HCEC 1CT (cell line): Measurements from ENCODE around the gene SLC6A9.

Experiments used
- DNase-seq: peaks from one replicate; pipeline ENCODE4 v3.0.0-alpha.2; 2017

Gene SLC6A9

DNA sequence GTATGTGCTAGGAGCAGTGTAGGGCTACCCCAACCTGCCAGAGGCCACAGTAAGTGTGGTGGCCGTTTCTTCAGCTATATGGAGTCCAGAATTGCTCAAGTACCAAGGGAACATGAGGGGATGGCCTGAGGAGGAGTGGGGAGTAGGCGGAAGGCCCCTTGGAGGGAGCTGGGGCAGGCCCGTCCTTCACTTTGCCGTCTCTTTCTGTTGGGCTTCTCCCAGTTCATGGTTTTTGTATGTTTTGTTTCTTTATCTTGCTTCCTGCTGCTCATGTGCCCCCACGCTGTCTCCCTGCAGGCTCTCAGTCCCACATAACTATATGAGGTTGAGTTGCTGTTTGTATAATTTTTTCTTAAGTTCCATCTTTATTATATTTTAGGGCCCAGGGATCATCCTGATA is 67.4 kb downstream of the SLC6A9 start:
- DNase-seq, result no peak

DNA sequence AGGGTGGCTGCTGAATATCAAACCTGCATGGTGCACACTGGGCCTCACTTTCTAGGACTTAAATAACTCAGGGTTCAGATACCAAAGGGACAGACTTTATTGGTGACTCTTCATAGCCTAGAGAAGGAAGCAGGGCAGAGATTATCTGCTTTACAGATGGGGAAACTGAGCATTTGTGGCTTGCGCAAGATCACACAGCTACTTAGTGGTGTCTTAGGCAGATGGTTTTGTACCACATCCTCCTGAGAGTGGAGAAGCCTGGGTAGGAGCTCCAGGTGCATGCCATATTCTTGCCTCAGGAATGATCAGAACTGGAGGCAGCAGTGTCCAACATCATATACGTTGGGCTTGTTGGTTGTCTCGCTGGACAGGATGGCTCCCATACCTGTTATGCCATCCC is 68.3 kb downstream of the SLC6A9 start:
- no peak for DNase-seq

DNA sequence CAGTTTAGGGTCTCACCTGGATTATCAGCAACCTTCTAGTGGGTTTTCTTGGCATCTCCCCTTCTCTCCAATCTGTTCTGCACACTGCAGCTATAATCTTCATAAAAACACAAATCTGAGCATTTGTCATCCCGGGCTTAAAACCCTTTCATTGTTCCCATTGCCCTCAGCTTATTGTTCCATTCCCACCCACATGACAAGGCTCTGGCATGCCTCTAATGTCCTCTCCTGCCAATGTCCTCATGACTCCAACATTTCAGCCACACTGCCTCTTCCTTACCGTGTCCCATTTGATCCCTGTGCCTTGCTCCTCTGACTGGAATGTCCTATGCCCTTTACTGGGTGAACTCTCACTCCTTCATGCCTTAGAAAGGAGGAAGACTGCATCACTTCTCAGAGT is 68.9 kb downstream of the SLC6A9 start:
- no peak for DNase-seq

DNA sequence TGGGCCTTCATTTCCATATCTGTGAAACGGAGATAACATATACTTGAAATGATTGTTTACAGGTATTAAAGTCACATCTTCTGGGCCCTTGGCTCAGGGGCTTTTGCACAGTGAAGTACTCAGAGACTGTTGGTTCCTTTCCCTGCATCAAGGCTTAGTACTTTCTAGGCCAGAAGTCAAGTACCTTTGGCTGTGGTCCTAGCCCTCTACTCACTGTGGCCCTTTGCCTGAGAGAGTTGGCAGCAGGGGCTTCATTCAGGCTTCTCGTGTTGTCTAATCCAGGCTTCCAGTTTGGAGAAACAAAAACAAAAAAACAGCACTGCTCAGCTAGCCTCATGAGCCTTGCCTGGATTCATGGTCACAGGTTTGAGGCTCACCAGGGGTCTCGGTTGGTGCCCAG is 69.6 kb downstream of the SLC6A9 start:
- no peak for DNase-seq

DNA sequence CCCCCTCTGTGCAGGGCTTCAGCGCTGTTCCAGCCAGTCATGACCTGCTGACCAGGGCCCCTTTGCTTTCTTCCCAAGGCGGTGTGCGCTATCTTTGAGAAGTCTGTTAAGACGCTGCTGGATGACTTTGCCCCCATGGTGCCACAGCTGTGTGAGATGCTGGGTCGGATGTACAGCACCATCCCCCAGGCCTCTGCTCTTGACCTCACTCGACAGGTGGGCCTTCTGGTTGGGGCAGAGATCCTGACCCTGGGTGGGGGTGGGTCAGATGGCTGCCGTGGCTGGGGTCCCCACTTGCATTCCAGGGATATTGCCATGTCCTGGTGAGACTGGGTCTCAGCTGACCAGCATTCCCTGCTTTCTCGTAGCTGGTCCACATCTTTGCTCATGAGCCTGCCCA is 70.5 kb downstream of the SLC6A9 start:
- no peak for DNase-seq

DNA sequence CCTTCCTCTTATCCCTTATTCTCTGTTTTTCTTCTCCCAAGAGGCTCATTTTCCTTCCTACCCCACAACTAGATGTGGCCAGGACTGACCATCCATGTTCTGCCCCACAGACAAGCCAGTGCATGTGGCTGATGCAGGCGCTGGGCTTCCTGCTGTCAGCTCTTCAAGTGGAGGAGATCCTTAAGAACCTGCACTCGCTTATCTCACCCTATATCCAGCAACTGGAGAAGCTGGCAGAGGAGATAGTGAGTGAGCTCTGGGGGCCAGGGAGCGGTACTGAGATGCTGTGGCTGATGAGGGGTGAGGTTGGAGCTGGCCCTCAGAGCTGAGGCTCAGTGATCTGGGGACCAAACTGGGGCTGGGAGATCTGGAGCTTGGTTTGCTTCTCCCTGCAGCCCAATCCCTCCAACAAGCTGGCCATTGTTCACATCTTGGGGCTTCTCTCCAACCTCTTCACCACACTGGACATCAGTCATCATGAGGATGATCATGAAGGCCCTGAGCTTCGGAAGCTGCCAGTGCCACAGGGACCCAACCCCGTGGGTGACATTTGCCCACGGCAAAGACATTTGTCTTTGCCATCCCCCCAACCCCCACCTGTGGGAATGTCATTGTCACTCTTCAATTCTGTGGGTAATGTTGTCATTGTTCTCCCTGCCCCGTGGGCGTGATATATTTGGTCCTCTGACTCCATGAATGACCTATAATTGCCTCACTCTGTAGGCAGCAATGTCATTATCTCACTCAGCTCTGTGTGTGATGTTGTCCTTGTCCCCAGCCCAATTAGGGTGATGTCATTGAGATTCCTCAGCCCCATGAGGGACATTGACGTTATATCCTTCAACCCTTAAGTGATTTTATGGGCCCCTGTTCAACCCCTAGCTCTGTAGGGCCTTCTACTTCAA is 72.7 kb downstream of the SLC6A9 start:
- no peak for DNase-seq

DNA sequence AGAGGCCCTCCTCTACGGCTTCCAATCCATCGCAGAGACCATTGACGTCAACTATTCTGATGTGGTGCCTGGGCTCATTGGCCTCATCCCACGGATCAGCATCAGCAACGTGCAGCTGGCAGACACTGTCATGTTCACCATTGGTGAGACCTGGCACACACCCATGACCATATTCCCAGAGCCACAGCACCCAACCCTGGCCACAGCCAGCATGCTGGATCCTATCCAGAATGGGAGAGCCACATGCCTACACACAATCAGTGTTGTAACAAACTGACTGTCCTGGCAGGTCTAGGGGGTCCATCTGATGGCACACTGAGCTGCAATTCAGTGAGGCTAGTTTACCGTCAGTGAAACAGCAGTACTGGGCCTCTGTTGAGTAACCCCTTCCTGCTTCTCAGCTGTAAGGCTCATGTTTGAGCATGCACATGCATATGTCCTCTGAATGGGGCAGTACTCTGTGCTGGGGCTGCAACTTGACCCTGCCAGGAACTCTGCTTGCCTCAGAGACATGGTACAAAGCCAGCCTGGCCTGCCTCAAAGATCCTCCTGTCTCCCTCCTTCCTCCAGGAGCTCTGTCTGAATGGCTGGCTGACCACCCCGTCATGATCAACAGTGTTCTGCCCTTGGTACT is 73.7 kb downstream of the SLC6A9 start:
- no peak for DNase-seq

DNA sequence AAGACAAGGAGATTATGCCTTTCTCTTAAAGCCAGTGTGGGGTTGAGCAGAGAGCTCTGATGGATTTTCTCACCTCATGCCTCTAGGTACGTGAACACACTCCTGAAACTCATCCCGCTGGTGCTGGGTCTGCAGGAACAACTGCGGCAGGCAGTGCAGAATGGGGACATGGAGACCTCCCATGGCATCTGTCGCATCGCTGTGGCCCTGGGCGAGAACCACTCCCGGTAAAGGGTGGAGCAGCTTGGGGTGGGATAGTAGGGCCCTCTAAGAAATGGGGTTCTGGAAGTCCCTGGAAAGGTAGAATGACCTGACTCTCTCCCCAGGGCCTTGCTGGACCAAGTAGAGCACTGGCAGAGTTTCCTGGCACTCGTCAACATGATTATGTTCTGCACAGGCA is 75.0 kb downstream of the SLC6A9 start:
- DNase-seq, result no peak

DNA sequence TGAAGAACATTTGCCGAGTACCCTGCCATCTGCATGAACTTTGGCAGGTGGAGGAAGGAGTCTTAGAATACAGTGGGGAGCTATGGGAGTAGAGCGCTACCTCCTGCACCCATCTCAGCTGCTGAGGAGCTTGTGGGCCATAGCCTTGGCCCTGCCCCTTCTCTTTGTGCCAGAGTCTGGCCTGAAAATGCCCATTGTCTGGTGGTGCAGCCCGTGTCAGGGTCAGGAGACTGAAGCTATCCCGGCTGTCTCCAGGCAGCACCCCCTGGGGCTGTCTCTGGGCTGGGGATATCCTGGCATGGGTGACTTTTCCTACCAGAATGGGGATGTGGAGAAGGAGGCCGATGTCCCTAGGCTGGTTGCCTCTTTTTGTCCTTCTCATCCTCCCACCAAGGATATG is 77.2 kb downstream of the SLC6A9 start:
- DNase-seq, result no peak

DNA sequence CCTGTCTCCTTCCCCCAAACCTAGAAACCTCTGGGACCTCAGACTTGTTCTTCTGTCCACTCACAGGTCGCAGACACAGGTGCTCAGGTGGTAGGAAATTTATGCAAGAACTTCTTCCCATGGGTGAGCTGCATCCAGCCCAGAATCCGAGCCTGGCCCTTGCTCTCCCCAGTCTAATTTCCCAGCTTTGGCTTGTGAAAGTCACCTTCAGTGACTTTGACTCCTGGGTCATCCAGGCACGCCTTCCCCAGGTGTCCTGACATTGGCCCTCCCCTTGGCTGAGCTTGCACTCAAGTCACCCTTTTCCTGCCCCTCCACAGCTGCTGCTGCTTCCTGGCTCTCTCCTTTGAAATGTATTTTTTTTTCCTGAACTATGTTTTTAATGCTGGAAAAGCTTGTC is 77.9 kb downstream of the SLC6A9 start:
- DNase-seq, result no peak

DNA sequence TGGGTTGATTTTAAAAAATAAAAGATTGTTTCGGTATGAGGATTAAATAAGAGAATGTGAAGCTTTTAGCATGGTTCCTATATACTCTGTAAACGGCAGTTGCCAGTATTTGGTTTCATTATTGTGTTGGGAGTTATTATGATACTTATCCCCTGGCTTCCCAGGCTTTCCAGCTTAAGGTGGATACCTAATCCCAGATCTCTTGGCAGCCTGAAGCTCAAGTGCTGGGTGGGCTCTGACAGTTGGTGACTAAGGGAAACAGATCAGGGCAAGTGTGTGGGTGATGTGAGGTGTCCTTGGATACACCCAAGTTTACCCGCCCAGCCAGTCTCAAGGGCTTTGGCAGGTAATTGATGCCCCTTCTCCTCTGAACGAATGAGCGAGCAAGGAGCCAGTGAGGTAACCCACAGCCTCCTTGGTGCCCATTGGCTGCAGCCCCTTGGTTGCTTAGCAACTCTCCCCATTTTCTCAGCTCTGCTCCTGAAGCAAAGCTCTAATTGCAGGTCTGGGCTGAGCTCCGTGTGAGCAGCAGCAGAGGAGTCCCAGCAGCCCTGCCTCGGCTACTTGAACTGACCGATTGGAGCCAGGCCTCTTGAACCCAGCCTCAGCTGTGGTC is 78.4 kb downstream of the SLC6A9 start:
- no peak for DNase-seq

DNA sequence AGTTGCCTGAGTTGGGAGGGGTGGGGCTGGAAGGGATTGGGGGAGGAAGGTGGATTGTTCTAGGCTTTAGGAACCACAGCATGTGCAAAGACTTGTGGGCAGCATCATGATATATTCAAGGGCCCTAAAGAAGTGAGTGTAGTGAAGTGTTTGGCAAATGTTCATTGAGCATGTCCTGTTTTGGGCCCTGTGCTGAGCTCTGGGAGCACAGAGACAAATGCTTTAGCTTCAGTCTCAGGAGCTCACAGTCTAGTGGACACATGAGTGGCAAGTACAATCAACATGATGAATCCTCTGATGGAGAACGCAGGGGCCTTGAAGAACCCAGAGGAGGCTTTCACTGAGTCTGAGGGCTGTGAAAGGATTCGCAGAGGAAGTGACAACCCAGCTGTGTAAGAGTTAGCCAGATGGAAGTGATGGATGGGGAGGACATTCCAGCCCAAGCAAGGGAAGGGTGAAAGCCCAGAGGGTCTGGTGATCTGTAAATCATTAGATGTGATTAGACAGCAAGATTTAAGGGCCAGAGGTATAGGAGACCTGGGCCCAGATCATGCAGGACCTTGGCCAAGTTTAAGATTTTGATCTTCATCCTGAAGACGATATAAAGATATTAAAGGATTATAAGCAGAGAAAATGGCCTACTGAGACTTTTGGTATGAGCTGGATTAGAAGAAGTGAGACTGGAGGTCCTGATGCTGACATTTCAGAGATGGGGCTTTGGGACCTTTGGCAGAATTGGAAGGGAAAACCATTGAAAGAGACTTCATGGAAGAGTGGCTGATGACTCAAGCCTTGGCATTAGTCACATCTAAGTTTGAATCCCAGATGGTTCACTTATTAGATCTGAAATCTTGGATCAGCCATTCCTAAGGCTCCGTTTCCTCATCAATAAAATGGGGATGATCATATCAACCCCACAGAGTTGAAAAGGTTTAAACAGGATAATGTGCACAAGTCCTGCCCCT is 80.0 kb downstream of the SLC6A9 start:
- no peak for DNase-seq

DNA sequence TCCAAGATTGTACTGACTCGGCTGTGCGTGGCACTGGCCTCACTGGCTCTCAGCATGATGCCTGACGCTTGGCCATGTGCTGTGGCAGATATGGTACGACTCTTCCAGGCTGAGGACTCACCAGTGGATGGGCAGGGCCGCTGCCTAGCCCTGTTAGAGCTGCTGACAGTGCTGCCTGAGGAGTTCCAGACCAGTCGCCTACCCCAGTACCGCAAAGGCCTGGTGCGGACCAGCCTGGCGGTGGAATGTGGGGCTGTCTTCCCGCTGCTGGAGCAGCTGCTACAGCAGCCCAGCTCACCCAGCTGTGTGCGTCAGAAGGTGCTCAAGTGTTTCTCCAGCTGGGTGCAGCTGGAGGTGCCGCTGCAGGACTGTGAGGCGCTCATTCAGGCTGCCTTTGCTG is 81.6 kb downstream of the SLC6A9 start:
- no peak for DNase-seq

DNA sequence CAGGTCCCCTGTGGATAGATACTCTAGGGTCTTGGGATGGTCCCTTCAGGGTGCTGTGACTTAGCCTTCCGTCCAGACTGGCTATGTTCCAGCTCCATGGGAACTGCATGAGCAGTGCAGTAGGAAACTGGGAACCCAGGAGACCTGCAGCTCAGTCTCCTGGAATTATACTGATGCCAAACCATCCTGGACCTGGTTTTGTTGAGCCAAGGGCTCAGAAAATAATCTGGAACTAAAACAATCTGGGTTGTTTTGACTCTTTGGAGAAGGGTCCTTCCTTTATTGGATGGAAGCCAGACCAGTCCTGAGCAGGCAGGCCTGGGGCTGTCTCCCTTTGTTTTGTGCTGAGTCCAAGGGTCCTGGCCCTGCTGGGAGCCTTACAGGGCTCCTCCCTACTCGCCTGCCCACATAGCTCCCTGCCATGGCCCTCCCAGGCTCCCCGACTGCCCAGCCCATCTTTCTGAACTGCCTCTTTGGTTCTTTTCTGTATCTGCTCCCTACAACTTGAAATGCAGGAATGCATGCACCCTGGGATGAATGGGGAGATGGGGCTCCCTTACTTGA is 83.3 kb downstream of the SLC6A9 start:
- DNase-seq, result no peak

DNA sequence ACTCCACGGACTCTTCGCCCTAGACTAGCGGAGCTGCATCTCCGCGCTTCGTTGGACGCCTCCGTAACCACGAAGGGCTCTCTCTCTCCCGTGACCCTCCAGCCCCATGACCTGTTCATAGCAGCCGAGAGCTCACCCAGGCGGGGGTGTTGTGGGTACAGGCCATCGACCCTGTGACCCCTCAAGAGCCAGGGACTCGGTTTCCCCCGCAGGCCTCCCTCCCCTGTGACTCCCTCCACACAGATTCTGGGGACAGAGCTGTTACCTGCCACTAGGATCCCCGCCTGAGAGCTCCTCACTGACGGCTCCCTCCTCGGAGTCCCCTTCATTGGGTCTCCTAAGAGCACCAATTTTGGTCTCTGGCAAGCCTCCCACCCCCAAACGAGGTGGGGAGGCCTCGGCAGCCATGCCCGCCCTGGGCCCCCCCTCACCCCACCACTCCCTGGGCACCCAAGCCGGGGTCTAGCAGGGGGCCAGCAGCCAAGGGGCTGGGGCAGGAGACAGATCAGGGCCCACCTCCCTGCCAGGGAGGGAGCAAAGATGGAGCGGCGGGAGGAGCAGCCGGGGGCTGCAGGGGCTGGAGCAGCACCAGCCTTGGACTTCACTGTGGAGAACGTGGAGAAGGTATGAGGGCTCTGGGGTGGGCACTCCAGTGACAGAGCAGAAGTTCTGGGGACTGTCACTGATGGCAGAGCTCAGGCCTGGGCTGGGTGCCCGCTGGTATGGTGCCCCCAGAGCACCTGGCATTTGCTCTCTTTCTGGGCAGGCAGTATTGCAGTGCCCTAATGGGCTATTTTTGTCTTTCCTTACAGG is 84.0 kb downstream of the SLC6A9 start:
- DNase-seq, result no peak
